ENCODE measurements around the gene SCO1. TPM values are rescaled to one million over a fixed set of nuclear protein-coding genes. Genes with fewer than 3 reads are reported as not detected.
"Not testable (repeated sequence)": the region's sequence is repeated elsewhere in the genome, so short reads cannot be mapped to it uniquely, and the experiment has no call there.

SCO1 gene
- total RNA-seq, 1 donor, result 18.8 TPM

- no peak for DNase-seq (ENCODE audit: insufficient read length, low spot score, missing footprints)
- Histone ChIP-seq H3K27me3 (ENCODE audit: insufficient read depth, low read length) (no peaks in the 10 kb centered on the region), H4K20me1 (ENCODE audit: insufficient read depth, low read length) (no peaks in the 10 kb centered on the region), H2AFZ (ENCODE audit: low read length) (peak overlapping the region; percentile 91), H3K9me3 (ENCODE audit: low read depth, low read length) (no peaks in the 10 kb centered on the region), H3K79me2 (ENCODE audit: insufficient read depth, low read length) (no peaks in the 10 kb centered on the region), H3K4me2 (ENCODE audit: insufficient read depth, low read length) (peak overlapping the region; percentile 74), H3K27ac (ENCODE audit: low read depth, low read length) (no peak overlapping the region), H3K4me3 (ENCODE audit: insufficient read depth, low read length) (peak overlapping the region; percentile 84), H3K36me3 (ENCODE audit: insufficient read depth, low read length) (no peaks in the 10 kb centered on the region), H3K4me1 (ENCODE audit: insufficient read depth, low read length) (peaks cover 6% of the 10 kb centered on the region)
- TF ChIP-seq CTCF (IDR thresholded peaks at IDR 0.05; ENCODE audit: extremely low read depth, low read depth, low read length), result no peak
These were observed 34.1 kb upstream of the SCO1 start for GRCh38 chr17:10731408-10731879.

DNA sequence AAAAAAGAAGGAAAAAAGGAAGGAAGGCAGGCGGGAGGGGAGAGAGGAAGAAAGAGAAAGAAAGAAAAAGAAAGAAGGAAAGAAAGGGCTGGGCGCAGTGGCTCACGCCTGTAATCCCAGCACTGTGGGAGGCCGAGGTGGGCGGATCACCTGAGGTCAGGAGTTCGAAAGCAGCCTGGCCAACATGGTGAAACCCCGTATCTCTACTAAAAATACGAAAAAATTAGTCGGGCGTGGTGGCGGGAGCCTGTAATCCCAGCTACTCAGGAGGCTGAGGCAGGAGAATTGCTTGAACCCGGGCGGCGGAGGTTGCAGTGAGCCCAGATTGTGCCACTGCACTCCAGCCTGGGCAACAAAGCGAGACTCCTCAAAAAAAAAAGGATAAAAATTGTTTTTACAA is 32.9 kb upstream of the SCO1 start:
- not testable (repeated sequence) for H3K79me2 ChIP-seq (ENCODE audit: insufficient read depth, low read length); H4K20me1 ChIP-seq (ENCODE audit: insufficient read depth, low read length); H3K36me3 ChIP-seq (ENCODE audit: insufficient read depth, low read length); H3K27me3 ChIP-seq (ENCODE audit: insufficient read depth, low read length); DNase-seq (ENCODE audit: insufficient read length, low spot score, missing footprints); H3K4me1 ChIP-seq (ENCODE audit: insufficient read depth, low read length); H3K9me3 ChIP-seq (ENCODE audit: low read depth, low read length)
- H3K27ac ChIP-seq (ENCODE audit: low read depth, low read length), result peak overlapping the region; percentile 66
- peak overlapping the region; percentile 84 for H3K4me3 ChIP-seq (ENCODE audit: insufficient read depth, low read length)
- peak overlapping the region; percentile 74 for H3K4me2 ChIP-seq (ENCODE audit: insufficient read depth, low read length)
- H2AFZ ChIP-seq (ENCODE audit: low read length), result peak overlapping the region; percentile 82

DNA sequence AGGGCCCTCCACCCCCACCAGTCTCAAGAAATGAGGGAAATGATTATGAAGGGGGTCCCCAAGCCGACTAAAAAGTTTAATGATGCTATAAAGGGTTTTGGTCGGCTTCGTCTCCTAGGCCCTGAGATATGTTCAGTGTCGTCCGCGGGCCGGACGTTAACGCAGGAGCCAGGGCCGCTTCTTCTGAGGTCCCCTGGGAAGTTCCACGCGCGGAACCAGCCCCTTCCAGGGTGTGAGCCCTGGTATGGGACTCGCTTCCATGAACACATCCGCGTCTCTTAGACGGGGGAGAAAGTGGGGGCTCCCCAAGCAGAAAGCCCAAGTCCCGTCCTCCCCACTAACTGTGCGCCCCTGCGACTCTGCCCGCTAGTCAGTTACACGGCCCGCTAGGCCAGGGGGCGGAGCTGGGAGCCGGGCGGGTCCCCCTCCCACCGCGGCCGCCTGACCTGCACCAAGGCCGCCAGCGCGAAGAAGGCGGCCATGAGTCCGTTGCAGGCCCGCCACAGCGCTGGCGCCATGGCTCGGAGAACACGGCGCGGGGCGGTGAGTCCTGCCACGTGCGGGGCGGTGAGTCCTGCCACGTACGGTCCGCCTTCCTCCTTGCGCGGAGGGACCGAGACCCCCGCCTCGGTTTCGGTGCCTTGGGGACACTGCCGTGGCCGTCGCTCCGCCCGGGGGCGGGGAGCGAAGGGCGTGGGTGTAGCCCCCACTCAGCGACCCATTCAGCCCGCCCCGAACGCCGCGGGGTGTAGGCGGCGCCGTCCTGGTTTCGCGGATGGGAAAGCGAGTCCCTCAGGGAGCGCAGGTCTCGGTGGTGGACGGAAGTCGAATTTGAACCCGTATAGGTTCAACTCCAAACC is 32.2 kb upstream of the SCO1 start, which contains the start of gene TMEM220:
TMEM220 (minus strand) TSS at position 690 of the 860 bp plus-strand sequence; CDS start at position 518, 172 bp downstream.
- no peaks in the 10 kb centered on the region for H3K9me3 ChIP-seq (ENCODE audit: low read depth, low read length)
- no peak for TF ChIP-seq CTCF (IDR thresholded peaks at IDR 0.05; ENCODE audit: extremely low read depth, low read depth, low read length)
- H3K4me1 ChIP-seq (ENCODE audit: insufficient read depth, low read length), result peaks cover 6% of the 10 kb centered on the region
- peak within 1 kb of the TSS; percentile 84 for H3K4me3 ChIP-seq (ENCODE audit: insufficient read depth, low read length)
- peak within 1 kb of the TSS; percentile 66 for H3K27ac ChIP-seq (ENCODE audit: low read depth, low read length)
- no peaks in the 10 kb centered on the region for H3K79me2 ChIP-seq (ENCODE audit: insufficient read depth, low read length)
- H3K4me2 ChIP-seq (ENCODE audit: insufficient read depth, low read length), result peak within 1 kb of the TSS; percentile 74
- DNase-seq (ENCODE audit: insufficient read length, low spot score, missing footprints), result peak; percentile 91
- H2AFZ ChIP-seq (ENCODE audit: low read length), result peak within 1 kb of the TSS; percentile 91
- peaks cover 5% of the 10 kb centered on the region for H3K36me3 ChIP-seq (ENCODE audit: insufficient read depth, low read length)
- no peaks in the 10 kb centered on the region for H4K20me1 ChIP-seq (ENCODE audit: insufficient read depth, low read length)
- H3K27me3 ChIP-seq (ENCODE audit: insufficient read depth, low read length), result no peaks in the 10 kb centered on the region

DNA sequence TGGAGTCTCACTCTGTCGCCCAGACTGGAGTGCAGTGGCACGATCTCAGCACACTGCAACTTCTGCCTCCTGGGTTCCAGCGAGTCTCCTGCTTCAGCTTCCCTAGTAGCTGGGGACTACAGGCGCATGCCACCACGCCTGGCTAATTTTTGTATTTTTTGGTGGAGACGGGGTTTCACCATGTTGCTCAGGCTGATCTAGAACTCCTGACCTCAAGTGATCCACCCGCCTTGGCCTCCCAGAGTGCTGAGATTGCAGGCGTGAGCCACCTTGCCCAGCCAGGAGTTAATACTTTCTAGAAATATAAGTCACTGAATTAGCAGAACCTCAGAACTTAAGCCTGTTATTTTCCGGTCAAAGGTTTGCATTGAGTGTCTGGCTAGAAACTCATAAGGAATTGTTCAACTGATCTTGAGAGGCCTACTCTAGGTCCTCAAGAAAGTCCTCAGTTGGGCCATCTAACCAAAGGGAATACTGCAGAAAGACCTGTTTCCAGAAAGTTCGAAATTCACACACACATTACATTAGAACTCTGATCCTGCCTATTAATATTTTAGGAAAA is 31.1 kb upstream of the SCO1 start:
- DNase-seq (ENCODE audit: insufficient read length, low spot score, missing footprints), result no peak
- no peak overlapping the region for H3K27ac ChIP-seq (ENCODE audit: low read depth, low read length)
- no peaks in the 10 kb centered on the region for H3K79me2 ChIP-seq (ENCODE audit: insufficient read depth, low read length)
- H3K4me1 ChIP-seq (ENCODE audit: insufficient read depth, low read length), result peaks cover 6% of the 10 kb centered on the region
- no peak overlapping the region for H3K4me2 ChIP-seq (ENCODE audit: insufficient read depth, low read length)
- no peak overlapping the region for H2AFZ ChIP-seq (ENCODE audit: low read length)
- H3K4me3 ChIP-seq (ENCODE audit: insufficient read depth, low read length), result no peak overlapping the region
- TF ChIP-seq CTCF (IDR thresholded peaks at IDR 0.05; ENCODE audit: extremely low read depth, low read depth, low read length), result no peak
- peaks cover 5% of the 10 kb centered on the region for H3K36me3 ChIP-seq (ENCODE audit: insufficient read depth, low read length)
- no peaks in the 10 kb centered on the region for H3K27me3 ChIP-seq (ENCODE audit: insufficient read depth, low read length)
- no peaks in the 10 kb centered on the region for H3K9me3 ChIP-seq (ENCODE audit: low read depth, low read length)
- no peaks in the 10 kb centered on the region for H4K20me1 ChIP-seq (ENCODE audit: insufficient read depth, low read length)

Measured in osteoblast (primary cell).